Kidney (tissue), 14 donors: ENCODE results near the gene ASTN2. TPM values are rescaled to one million over a fixed set of nuclear protein-coding genes. Genes with fewer than 3 reads are reported as not detected.

Experiments
- DNase-seq, 5 donors: peaks; one replicate each; pipeline ENCODE4 v3.0.0-alpha.2; 2013 to 2020
- FAIRE-seq: peaks from 2 replicates; lab custom pipeline; 2012; peaks lifted over from hg19 to GRCh38; lab: Jason Lieb, UNC
- H3K27ac ChIP-seq, 2 donors: one replicate each; pipeline ENCODE4 v1.7.0; 2013; ENCODE audit warnings: low read depth in 2 of 2, low read length in 2 of 2, inconsistent platforms in 1 of 2
- H3K27me3 ChIP-seq: one replicate; pipeline ENCODE4 v1.7.1; 2013; ENCODE audit warnings: low read length, inconsistent platforms; ENCODE audit not compliant: control insufficient read depth, insufficient read depth
- H3K36me3 ChIP-seq, 3 donors: one replicate each; pipeline versions ENCODE4 v1.7.0 to v1.7.1; 2013; ENCODE audit warnings: low read length in 3 of 3, control low read depth in 1 of 3, inconsistent platforms in 1 of 3; ENCODE audit not compliant: insufficient read depth in 3 of 3, control insufficient read depth in 2 of 3
- H3K4me1 ChIP-seq, 3 donors: one replicate each; pipeline versions ENCODE4 v1.7.0 to v1.7.1; 2013; ENCODE audit warnings: low read length in 3 of 3, inconsistent platforms in 1 of 3, low read depth in 1 of 3; ENCODE audit not compliant: control insufficient read depth in 2 of 3, insufficient read depth in 2 of 3
- H3K4me3 ChIP-seq, 3 donors: one replicate each; pipeline versions ENCODE4 v1.7.0 to v1.8.1; 2013; ENCODE audit warnings: low read length in 3 of 3, control low read depth in 1 of 3, inconsistent platforms in 1 of 3
- H3K9ac ChIP-seq, 3 donors: one replicate each; pipeline versions ENCODE4 v1.7.0 to v1.7.1; 2013; ENCODE audit warnings: low read length in 3 of 3, control low read depth in 1 of 3, inconsistent platforms in 1 of 3
- H3K9me3 ChIP-seq, 3 donors: one replicate each; pipeline versions ENCODE4 v1.7.0 to v1.7.1; 2013; ENCODE audit warnings: low read length in 3 of 3, control low read depth in 1 of 3, inconsistent platforms in 1 of 3; ENCODE audit not compliant: control insufficient read depth in 2 of 3, insufficient read depth in 1 of 3
- intact Hi-C: fragments of 100-400 bp; cut with DNase I; formaldehyde crosslinking; loops from one replicate; pipeline ENCODE4 v1.11.1; 2022
- polyA plus RNA-seq: library from polyadenylated mRNA; stranded (reverse); fragments of 350-450 nt; fragmentation: Illumina TruSeq; extraction: RNeasy Lipid Tissue Mini Kit (QIAGEN cat#74804); gene quantifications from one replicate; pipeline ENCODE4 v1.2.3, GENCODE V29; 2014; ENCODE audit warnings: low read depth, low replicate concordance; ENCODE audit not compliant: insufficient read depth
- total RNA-seq: library from RNA; stranded (reverse); fragmentation: NEBNext Ultra II Directional; extraction: Animal tissue kit (Norgen Biotek cat#: 25700); gene quantifications from one replicate; pipeline ENCODE4 v1.2.1, GENCODE V29; 2021
- TF ChIP-seq, protein P1 (sequence below): IDR thresholded peaks from 3 replicates; pipeline ENCODE4 v1.5.1; 2012; ENCODE audit warnings: mild to moderate bottlenecking, moderate library complexity, borderline replicate concordance; ENCODE audit not compliant: insufficient read depth; ENCODE audit errors: extremely low read depth
- donor health status: control.
- donor health status: control.
- donor health status: control.
- donor health status: control.
- donor health status: control.
- donor health status: DM: yes; HTN: yes; CAD: no.
- donor health status: Normal renal cell carcinoma (clear cell type).

Gene ASTN2
- total and polyA plus RNA-seq, 2 donors from 2014 or later, result 7.6 to 11.5 TPM

DNA sequence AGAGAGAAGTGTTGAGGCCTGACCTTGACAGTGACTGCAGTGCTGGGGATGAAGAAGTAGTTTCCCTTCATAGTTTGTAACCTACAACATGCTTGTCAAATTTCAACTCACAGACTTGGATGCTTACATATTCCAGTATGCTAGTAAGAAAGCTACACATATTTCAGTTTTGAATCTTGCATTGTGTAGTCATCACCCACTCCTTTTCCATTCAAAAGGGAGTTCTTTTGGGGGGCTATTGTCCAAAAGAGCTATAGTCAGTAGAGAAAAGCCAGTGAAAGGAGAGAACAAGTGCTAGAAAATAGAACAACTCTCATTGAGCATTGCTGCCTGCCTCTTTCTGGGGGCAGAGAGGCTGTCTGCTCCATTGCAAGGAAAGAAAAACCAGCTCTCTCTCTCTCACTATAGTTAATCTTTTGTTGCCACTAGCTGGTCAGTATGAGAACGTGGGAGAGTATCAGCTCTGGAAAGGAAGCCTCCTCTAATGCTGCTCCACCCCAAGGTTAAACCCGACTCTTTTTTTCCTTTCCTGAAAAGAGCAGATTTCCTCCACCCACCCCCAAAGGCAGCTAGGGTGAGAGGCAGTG, 7.3 kb downstream of the ASTN2 start:
- DNase-seq (no peak), FAIRE-seq (no peak)
- Histone ChIP-seq H3K4me1 (no peaks in the 10 kb centered on the region), H3K27ac (no peak overlapping the region), H3K9ac (no peak overlapping the region), H3K27me3 (peaks cover 3% of the 10 kb centered on the region), H3K4me3 (no peak overlapping the region), H3K9me3 (no peaks in the 10 kb centered on the region), H3K36me3 (no peaks in the 10 kb centered on the region)
- TF ChIP-seq, protein P1, sequence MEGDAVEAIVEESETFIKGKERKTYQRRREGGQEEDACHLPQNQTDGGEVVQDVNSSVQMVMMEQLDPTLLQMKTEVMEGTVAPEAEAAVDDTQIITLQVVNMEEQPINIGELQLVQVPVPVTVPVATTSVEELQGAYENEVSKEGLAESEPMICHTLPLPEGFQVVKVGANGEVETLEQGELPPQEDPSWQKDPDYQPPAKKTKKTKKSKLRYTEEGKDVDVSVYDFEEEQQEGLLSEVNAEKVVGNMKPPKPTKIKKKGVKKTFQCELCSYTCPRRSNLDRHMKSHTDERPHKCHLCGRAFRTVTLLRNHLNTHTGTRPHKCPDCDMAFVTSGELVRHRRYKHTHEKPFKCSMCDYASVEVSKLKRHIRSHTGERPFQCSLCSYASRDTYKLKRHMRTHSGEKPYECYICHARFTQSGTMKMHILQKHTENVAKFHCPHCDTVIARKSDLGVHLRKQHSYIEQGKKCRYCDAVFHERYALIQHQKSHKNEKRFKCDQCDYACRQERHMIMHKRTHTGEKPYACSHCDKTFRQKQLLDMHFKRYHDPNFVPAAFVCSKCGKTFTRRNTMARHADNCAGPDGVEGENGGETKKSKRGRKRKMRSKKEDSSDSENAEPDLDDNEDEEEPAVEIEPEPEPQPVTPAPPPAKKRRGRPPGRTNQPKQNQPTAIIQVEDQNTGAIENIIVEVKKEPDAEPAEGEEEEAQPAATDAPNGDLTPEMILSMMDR, result no peak
- intact Hi-C loops, result no loop called here

- no peak for DNase-seq
- no peak for FAIRE-seq
- H3K9me3 ChIP-seq, result no peaks in the 10 kb centered on the region
- no peaks in the 10 kb centered on the region for H3K27me3 ChIP-seq
- TF ChIP-seq, protein P1, result no peak
- H3K9ac ChIP-seq, result no peak overlapping the region
- no peaks in the 10 kb centered on the region for H3K36me3 ChIP-seq
- no peak overlapping the region for H3K27ac ChIP-seq
- H3K4me3 ChIP-seq, result no peak overlapping the region
- H3K4me1 ChIP-seq, result no peaks in the 10 kb centered on the region
- intact Hi-C loops, result no loop called here
Measured at GRCh38 chr9:117405950-117406705, 8.7 kb downstream of the ASTN2 start.

DNA sequence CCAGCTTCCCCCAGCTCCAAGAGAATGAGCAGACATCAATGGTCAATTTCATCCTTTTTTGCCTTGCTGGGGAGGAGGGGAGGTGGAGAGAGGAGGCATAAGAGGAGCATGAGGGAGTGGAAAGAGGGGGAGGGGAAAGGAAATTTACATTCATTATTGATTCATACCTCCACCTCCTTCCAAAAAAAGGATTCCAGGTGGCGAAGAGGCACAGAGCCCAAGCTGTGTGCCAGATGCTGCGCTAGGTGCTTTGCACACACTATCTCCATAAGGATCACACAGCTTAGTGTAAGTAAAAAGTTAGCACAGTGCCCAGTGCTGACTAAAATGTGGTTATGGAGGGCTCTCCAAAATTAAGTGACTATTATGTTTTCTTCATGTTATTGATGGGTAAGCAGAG, 11.0 kb downstream of the ASTN2 start:
- H3K9ac ChIP-seq, result no peak overlapping the region
- DNase-seq (no peak), FAIRE-seq (no peak)
- intact Hi-C loops, result no loop called here
- H3K36me3 ChIP-seq, result no peaks in the 10 kb centered on the region
- no peak overlapping the region for H3K27ac ChIP-seq
- no peaks in the 10 kb centered on the region for H3K27me3 ChIP-seq
- H3K9me3 ChIP-seq, result no peaks in the 10 kb centered on the region
- H3K4me3 ChIP-seq, result no peak overlapping the region
- TF ChIP-seq, protein P1, result no peak
- H3K4me1 ChIP-seq, result no peaks in the 10 kb centered on the region
